ENCODE measurements around the gene AZIN2.
"Not testable (repeated sequence)": the region's sequence is repeated elsewhere in the genome, so short reads cannot be mapped to it uniquely, and the experiment has no call there.

AZIN2 gene

GRCh38 chr1:33123266-33123665 is 42.3 kb downstream of the AZIN2 start:
- H3K4me3 Mint-ChIP-seq = no peak overlapping the region
- TF ChIP-seq, protein P1, sequence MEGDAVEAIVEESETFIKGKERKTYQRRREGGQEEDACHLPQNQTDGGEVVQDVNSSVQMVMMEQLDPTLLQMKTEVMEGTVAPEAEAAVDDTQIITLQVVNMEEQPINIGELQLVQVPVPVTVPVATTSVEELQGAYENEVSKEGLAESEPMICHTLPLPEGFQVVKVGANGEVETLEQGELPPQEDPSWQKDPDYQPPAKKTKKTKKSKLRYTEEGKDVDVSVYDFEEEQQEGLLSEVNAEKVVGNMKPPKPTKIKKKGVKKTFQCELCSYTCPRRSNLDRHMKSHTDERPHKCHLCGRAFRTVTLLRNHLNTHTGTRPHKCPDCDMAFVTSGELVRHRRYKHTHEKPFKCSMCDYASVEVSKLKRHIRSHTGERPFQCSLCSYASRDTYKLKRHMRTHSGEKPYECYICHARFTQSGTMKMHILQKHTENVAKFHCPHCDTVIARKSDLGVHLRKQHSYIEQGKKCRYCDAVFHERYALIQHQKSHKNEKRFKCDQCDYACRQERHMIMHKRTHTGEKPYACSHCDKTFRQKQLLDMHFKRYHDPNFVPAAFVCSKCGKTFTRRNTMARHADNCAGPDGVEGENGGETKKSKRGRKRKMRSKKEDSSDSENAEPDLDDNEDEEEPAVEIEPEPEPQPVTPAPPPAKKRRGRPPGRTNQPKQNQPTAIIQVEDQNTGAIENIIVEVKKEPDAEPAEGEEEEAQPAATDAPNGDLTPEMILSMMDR (IDR thresholded peaks at IDR 0.05) = no peak
- H3K4me1 Mint-ChIP-seq = peaks cover 43% of the 10 kb centered on the region
- peaks cover 13% of the 10 kb centered on the region for H3K9me3 Mint-ChIP-seq
- peak overlapping the region; percentile 62 for H3K27ac Mint-ChIP-seq
- peaks cover 14% of the 10 kb centered on the region for H3K36me3 Mint-ChIP-seq (ENCODE audit: low read depth)
- DNase-seq = no peak
- H3K27me3 Mint-ChIP-seq (ENCODE audit: low read depth, poor library complexity) = peaks cover 21% of the 10 kb centered on the region

- H3K27ac Mint-ChIP-seq, H3K4me3 Mint-ChIP-seq, DNase-seq: not testable (repeated sequence)
- H3K4me1 Mint-ChIP-seq = peaks cover 29% of the 10 kb centered on the region
- peaks cover 14% of the 10 kb centered on the region for H3K36me3 Mint-ChIP-seq (ENCODE audit: low read depth)
- peaks cover 20% of the 10 kb centered on the region for H3K27me3 Mint-ChIP-seq (ENCODE audit: low read depth, poor library complexity)
- peaks cover 13% of the 10 kb centered on the region for H3K9me3 Mint-ChIP-seq
Observed at GRCh38 chr1:33124647-33125046, 43.7 kb downstream of the AZIN2 start.

DNA sequence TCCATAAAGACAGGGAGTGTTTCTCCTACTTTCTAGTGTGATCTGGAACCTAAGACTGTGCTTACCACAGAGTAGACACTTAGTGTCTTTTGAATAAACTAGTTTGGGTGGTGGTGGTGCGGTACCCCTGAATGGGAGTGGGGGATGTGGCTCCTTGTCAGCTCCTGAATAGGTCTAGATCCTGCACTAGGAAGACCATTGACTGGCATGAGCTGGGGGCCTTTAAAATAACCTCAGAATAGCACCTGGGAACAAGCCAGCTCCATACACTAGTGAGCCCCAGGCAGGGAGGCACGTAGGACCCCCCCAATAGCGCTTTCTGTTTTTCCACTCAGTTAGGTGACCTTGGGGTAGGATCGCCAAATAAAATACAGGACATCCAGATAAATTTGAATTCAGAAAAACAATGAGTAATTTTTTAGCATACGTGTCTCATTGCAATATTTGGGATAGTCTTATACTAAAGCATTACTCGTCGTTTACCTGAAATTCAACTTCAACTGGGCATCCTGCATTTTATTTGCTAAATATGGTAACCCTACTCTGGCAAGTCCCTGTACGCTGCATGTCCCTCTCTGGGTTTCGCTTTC is 45.6 kb downstream of the AZIN2 start:
- Mint-ChIP-seq H3K36me3 (ENCODE audit: low read depth) (peaks cover 14% of the 10 kb centered on the region), H3K4me3 (peak overlapping the region; percentile 92), H3K27me3 (ENCODE audit: low read depth, poor library complexity) (peaks cover 18% of the 10 kb centered on the region), H3K4me1 (peaks cover 25% of the 10 kb centered on the region), H3K9me3 (peaks cover 13% of the 10 kb centered on the region), H3K27ac (peak overlapping the region; percentile 83)
- no peak for DNase-seq
- TF ChIP-seq, protein P1 (IDR thresholded peaks at IDR 0.05) = no peak

GRCh38 chr1:33127001-33127823 is 46.3 kb downstream of the AZIN2 start:
- H3K4me1 Mint-ChIP-seq = peaks cover 25% of the 10 kb centered on the region
- H3K27ac Mint-ChIP-seq = peak overlapping the region; percentile 83
- H3K4me3 Mint-ChIP-seq = peak overlapping the region; percentile 92
- peaks cover 13% of the 10 kb centered on the region for H3K9me3 Mint-ChIP-seq
- peaks cover 14% of the 10 kb centered on the region for H3K36me3 Mint-ChIP-seq (ENCODE audit: low read depth)
- DNase-seq = peak; percentile 94
- TF ChIP-seq, protein P1 (IDR thresholded peaks at IDR 0.05) = peak; percentile 84
- peaks cover 11% of the 10 kb centered on the region for H3K27me3 Mint-ChIP-seq (ENCODE audit: low read depth, poor library complexity)

DNA sequence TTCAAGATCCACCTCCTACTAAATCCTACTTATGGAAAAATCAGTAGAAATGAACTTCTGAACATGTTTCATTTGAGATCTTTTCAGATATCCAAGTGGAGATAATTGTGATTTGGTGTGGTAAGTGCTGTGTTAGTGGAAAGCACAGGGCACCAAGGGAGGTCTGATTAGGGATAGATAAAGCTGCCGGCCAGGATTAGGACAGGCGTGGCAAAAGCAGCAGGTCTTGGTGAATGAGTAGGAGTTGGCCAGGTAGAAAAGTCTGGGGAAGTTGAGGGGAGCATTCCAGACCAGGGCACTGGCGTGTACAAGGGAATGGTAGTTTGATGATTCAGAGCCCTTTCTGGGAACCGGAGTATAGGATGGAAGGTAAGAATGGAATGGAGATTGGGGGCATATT is 47.8 kb downstream of the AZIN2 start:
- Mint-ChIP-seq H3K9me3 (peaks cover 13% of the 10 kb centered on the region), H3K36me3 (ENCODE audit: low read depth) (peaks cover 14% of the 10 kb centered on the region), H3K4me3 (no peak overlapping the region), H3K27ac (no peak overlapping the region), H3K27me3 (ENCODE audit: low read depth, poor library complexity) (peaks cover 7% of the 10 kb centered on the region), H3K4me1 (peaks cover 16% of the 10 kb centered on the region)
- TF ChIP-seq, protein P1 (IDR thresholded peaks at IDR 0.05) = no peak
- no peak for DNase-seq

GRCh38 chr1:33130297-33130696 is 49.3 kb downstream of the AZIN2 start:
- Mint-ChIP-seq H3K27ac (no peak overlapping the region), H3K4me3 (no peak overlapping the region), H3K9me3 (peaks cover 11% of the 10 kb centered on the region), H3K27me3 (ENCODE audit: low read depth, poor library complexity) (peaks cover 14% of the 10 kb centered on the region), H3K4me1 (peaks cover 16% of the 10 kb centered on the region), H3K36me3 (ENCODE audit: low read depth) (peaks cover 11% of the 10 kb centered on the region)
- TF ChIP-seq, protein P1 (IDR thresholded peaks at IDR 0.05) = no peak
- no peak for DNase-seq

All from nephron progenitor cell (in vitro differentiated cells).